NCI-H187 treated with DMSO at 0.1 percent for 48 hours (cell line): ENCODE data around the gene IDI2.
A peak's percentile ranks its signal among the peaks of the same experiment; 100 is the strongest.

Experiments
- DNase-seq: peaks from one replicate; lab custom pipeline; 2025; lab: John Stamatoyannopoulos, UW

The IDI2 gene

GRCh38 chr10:1007583-1007982, 18.1 kb downstream of the IDI2 start:
- DNase-seq, result no peak

GRCh38 chr10:1006573-1006972, 19.1 kb downstream of the IDI2 start:
- no peak for DNase-seq

- no peak for DNase-seq
These were observed 21.6 kb downstream of the IDI2 start for GRCh38 chr10:1003884-1004670.

GRCh38 chr10:1002425-1003006, 23.1 kb downstream of the IDI2 start:
- DNase-seq, result no peak

- no peak for DNase-seq
These were observed 28.2 kb downstream of the IDI2 start for GRCh38 chr10:997266-998022.

- DNase-seq, result no peak
These were observed 29.6 kb downstream of the IDI2 start for GRCh38 chr10:996031-996430.

DNA sequence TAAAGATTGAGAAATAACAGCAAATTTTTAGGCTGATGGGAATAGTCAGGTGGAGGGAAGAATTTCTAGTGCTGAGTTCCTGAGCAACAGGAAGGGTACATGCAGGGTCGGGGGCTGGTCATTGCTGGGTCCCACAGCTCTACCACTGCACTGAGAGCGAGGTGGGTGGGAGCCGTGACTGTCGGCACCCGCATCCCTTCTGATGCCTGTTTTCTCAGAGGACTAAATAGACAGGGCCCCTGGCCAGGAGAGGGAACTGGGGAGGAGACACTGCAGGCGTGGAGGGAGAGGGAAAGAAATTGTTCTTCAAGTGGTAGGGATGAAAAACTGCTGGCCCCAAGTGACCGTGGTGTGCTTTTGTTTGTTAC, 30.1 kb downstream of the IDI2 start:
- no peak for DNase-seq

DNA sequence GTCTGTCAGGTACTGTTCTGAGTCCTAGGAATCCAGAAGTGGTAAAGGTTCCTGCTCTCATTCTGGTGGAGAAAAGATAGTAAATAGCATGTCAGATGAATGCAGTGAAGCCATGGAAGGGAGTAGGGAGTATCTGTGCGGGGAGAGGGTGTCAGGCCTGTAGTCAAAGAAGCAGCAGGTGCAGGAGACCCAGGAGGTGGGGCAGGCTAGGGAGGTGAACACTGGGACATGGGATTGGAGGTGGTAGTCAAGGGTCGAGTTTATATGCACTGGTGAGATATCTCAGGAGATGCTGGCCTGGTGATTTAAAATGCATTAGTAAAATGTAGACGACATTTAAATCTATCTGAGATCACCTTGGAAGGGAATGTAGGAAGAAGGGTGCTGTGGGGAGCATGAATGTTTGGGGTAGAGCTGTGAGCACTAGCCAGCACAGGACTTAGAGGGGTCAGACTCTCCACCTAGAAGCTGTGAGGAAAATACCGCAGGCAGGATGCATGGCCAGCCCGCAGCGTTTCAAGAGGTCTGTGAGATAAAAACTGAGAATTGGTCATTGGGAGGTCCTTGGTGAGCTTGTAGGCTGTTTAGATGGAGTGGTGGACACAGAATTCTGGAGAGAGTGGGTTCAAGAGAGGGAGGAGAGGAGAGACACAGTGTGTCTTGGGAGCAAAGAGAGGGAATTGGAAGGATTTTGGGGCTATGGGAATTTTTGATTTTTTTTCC, 30.7 kb downstream of the IDI2 start:
- no peak for DNase-seq

GRCh38 chr10:992871-993270, 32.8 kb downstream of the IDI2 start:
- DNase-seq, result no peak

- DNase-seq, result no peak
These were observed 33.2 kb downstream of the IDI2 start for GRCh38 chr10:992467-992866.

- DNase-seq, result no peak
These were observed 34.9 kb downstream of the IDI2 start for GRCh38 chr10:990808-991207.

DNA sequence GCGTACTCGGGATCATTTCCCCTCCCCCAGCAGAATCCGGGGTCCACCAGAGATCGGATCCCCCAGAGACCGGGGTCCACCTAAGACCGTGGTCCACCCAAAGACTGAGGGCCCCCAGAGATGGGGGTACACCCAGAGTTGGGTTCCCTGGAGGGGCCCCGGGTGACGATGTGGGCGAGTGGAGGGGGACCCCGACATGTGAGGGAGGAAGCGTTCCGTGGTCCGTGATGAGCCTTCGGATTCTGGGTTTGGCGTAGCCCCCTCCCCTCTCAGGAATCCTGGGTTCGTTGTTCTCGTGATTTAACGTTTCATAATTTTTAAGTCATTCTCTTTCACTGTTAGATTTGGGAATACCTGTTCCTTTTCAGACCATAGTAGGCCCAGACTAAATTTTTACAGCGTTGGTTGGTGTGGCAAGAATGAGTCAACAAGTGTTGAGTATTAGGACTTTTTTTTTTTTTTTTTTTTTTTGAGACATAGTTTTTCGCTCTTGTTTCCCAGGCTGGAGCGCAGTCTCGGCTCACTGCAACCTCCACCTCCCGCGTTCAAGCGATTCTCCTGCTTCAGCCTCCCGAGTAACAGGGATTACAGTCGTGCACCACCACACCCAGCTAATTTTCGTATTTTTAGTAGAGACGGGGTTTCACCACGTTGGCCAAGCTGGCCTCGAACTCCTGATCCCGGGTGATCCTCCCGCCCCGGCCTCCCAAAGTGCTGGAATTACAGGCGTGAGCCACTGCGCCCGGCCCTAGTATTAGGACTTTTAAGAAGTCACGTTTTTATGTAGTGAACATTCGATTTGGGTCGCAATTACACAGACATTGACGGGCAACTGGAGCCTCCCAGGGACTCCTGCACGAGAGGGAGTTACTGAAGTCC, 36.8 kb downstream of the IDI2 start:
- DNase-seq, result no peak

DNA sequence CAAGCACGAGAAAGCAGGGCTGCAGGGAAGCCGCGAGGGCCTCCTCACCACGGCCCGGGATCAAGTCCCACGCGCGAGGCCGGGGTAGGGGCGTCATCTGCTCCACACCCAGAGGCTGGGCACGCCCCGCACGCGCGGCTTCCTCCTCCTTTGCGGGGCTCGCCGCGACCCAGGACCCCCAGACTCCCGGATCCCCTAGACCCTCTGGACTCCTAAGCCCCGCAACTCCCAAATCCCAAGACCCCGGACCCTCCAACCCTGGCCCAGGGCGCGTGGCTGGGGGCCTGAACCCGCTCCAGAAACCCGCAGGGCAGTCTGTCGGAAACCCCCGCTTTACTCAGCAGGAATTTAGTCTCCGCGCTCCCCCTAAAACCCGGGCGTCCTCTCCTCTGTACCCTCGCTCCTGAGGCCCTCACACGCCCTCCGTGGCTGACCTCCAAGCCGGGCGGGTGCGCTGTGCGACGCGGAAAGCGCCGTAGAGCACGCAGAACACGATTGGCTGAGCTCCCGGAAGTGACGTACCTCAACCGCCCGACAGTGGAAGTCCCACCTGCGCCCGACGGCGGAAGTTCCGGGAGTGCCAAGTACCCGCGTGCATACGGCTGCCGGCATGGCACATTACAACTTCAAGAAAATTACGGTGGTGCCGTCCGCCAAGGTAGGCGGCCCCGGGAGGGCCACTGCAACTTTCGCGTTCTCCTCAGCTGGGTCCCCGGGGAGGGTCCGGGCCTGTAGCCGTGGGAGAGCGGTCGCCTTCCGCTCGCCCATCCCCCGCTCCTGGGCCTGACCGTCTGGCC, 37.6 kb downstream of the IDI2 start, which contains the start of gene GTPBP4:
Gene GTPBP4, plus strand, starts transcription at position 565 of the 797 bp plus-strand sequence. Its CDS starts 46 bp downstream, at position 611.
- DNase-seq, result peak; percentile 67

GRCh38 chr10:987620-987869, 38.1 kb downstream of the IDI2 start:
- no peak for DNase-seq

GRCh38 chr10:986881-987619, 38.6 kb downstream of the IDI2 start:
- DNase-seq, result no peak

DNA sequence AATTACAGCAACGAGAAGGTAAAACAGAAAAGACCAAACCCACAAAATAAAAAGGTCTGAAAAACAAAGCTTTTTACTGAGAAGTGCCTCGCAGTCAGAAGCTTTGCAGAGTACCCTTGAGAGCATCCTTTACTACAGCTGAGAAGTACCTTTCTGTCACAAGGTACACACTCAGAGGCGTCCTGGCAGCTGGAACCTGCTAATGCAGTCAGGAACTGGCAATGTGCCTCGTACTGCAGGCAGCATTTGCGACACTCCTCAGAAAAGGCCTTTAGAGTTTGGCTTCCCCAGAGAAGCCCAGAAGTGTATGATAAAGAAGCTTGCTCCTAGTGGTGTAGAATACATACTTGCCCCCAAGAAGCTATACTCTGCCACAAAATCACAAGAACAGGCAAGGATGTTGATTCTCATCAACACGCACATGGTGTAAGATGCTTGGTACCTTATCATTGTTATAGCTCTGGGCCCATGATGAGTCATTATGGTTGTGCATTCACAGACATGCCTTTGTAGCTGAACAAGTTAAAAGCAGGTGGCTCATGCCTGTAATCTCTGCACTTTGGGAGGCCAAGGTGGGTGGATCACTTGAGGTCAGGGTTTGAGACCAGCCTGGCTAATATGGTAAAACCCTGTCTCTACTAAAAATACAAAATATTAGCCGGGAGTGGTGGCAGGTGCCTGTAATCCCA, 39.4 kb downstream of the IDI2 start:
- peak; percentile 8 for DNase-seq

DNA sequence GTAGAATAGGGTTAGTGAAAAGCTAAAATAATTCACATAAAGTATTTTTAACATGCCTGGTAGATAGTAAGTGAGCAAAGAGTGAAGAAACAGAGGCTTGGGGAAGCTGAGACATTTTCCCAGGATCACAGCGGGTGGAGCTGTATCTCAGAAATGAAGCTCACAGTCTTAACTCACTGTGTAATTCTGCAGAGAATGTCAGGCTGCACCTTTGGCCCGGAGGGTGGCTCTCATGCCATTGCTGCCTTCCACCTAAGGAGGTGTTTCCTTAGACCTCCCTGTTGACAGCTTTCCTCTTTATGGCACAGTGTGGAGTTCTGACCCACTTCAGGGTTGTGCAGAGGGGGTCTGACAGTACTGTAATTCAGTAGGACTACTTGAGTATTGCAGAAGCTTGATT, 40.3 kb downstream of the IDI2 start:
- no peak for DNase-seq

GRCh38 chr10:983971-984655, 41.5 kb downstream of the IDI2 start:
- no peak for DNase-seq

- no peak for DNase-seq
These were observed 42.3 kb downstream of the IDI2 start for GRCh38 chr10:983401-983800.
